ENCODE data around the gene C11orf71. TPM values are rescaled to one million over a fixed set of nuclear protein-coding genes. Genes with fewer than 3 reads are reported as not detected.

C11orf71 gene
- total and polyA plus RNA-seq, 9 of the 15 experiments (the other 6 are each of a cell fraction or from before 2014, with no cell fraction given), result 2.9 to 15.1 (median 9.1) TPM

DNA sequence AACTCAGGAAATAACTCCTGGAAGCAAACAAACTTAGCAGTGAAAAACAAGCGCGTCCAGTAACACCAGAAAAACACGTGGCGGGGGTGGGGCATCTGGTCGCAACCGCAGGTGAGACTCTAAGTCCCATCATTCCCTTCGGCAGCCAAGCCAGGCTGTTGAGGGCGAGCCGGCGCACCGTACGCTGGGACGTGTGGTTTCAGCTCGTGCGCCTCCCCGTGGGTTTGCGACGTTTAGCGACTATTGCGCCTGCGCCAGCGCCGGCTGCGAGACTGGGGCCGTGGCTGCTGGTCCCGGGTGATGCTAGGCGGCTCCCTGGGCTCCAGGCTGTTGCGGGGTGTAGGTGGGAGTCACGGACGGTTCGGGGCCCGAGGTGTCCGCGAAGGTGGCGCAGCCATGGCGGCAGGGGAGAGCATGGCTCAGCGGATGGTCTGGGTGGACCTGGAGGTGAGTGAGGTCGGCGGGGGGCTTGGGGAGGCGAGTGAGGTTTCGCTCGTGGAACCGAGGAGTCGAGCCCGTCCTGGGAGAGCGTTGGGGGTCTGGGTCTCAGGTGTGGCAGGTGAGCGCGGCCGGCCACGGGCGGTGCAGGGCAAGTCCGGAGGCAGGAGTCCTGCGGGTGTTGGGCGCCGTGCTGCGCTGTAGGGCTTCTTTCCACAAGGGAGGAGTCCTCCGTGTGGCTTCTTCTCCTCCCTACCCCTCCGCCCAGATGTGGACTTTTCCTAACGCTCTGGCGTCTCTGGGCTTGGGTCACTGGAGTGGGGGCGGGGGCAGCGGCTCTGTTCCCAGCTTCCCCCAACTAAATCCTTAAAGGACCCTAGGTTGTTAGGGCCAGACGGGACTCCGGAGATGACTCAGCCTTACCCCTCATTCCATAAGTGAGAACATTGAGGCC, 39.2 kb upstream of the C11orf71 start, which contains the start of gene REXO2 (continued):
- TF ChIP-seq STAT5B (CRISPR knock-in tag; IDR thresholded peaks at IDR 0.05), result no peak
- TF ChIP-seq ZBED1 (IDR thresholded peaks at IDR 0.05), result no peak
- TF ChIP-seq TRIM28 (IDR thresholded peaks at IDR 0.05), result no peak
- TF ChIP-seq, protein P1, sequence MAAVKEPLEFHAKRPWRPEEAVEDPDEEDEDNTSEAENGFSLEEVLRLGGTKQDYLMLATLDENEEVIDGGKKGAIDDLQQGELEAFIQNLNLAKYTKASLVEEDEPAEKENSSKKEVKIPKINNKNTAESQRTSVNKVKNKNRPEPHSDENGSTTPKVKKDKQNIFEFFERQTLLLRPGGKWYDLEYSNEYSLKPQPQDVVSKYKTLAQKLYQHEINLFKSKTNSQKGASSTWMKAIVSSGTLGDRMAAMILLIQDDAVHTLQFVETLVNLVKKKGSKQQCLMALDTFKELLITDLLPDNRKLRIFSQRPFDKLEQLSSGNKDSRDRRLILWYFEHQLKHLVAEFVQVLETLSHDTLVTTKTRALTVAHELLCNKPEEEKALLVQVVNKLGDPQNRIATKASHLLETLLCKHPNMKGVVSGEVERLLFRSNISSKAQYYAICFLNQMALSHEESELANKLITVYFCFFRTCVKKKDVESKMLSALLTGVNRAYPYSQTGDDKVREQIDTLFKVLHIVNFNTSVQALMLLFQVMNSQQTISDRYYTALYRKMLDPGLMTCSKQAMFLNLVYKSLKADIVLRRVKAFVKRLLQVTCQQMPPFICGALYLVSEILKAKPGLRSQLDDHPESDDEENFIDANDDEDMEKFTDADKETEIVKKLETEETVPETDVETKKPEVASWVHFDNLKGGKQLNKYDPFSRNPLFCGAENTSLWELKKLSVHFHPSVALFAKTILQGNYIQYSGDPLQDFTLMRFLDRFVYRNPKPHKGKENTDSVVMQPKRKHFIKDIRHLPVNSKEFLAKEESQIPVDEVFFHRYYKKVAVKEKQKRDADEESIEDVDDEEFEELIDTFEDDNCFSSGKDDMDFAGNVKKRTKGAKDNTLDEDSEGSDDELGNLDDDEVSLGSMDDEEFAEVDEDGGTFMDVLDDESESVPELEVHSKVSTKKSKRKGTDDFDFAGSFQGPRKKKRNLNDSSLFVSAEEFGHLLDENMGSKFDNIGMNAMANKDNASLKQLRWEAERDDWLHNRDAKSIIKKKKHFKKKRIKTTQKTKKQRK (IDR thresholded peaks at IDR 0.05; ENCODE audit: borderline replicate concordance, low read depth, low read length), result no peak
- TF ChIP-seq, protein P2, sequence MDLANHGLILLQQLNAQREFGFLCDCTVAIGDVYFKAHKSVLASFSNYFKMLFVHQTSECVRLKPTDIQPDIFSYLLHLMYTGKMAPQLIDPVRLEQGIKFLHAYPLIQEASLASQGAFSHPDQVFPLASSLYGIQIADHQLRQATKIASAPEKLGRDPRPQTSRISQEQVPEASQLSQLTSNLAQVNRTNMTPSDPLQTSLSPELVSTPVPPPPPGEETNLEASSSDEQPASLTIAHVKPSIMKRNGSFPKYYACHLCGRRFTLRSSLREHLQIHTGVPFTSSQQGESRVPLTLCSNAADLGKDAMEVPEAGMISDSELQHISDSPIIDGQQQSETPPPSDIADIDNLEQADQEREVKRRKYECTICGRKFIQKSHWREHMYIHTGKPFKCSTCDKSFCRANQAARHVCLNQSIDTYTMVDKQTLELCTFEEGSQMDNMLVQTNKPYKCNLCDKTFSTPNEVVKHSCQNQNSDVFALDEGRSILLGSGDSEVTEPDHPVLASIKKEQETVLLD (IDR thresholded peaks at IDR 0.05), result peak; percentile 83
- no peak for TF ChIP-seq NBN (IDR thresholded peaks at IDR 0.05; ENCODE audit: low read depth)
- TF ChIP-seq, protein P3, sequence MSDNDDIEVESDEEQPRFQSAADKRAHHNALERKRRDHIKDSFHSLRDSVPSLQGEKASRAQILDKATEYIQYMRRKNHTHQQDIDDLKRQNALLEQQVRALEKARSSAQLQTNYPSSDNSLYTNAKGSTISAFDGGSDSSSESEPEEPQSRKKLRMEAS (CRISPR knock-in tag; IDR thresholded peaks at IDR 0.05), result peak; percentile 97
- TF ChIP-seq TSC22D4 (tag; IDR thresholded peaks at IDR 0.05), result no peak
- TF ChIP-seq ZZZ3 (IDR thresholded peaks at IDR 0.05), result no peak
- TF ChIP-seq ARID2 (IDR thresholded peaks at IDR 0.05), result no peak
- TF ChIP-seq KAT2B (IDR thresholded peaks at IDR 0.05; ENCODE audit: low read depth, low read length), result no peak
- TF ChIP-seq KLF10 (CRISPR knock-in tag; IDR thresholded peaks at IDR 0.05), result no peak
- TF ChIP-seq ZBTB40 (IDR thresholded peaks at IDR 0.05), result no peak
- TF ChIP-seq ZBTB40 (CRISPR knock-in tag; IDR thresholded peaks at IDR 0.05), result no peak
